Lung (tissue), 12 donors: Measurements from ENCODE around the gene SNED1. TPM values are rescaled to one million over a fixed set of nuclear protein-coding genes. Genes with fewer than 3 reads are reported as not detected.

Experiments used
- ATAC-seq: fragments of 200-7000 bp; cut with Tn5 transposase; one replicate; pipeline ENCODE4 v1.9.1; 2020; ENCODE audit warnings: moderate number of reproducible peaks; ENCODE audit not compliant: insufficient read depth, low FRiP score
- DNase-seq, 3 donors: peaks; one replicate each; pipeline ENCODE4 v3.0.0-alpha.2; 2013 to 2017
- H3K27ac ChIP-seq, 2 donors: one replicate each; pipeline ENCODE4 v1.5.1; 2013; ENCODE audit warnings: mild to moderate bottlenecking in 2 of 2, moderate library complexity in 2 of 2, control low read depth in 1 of 2, inconsistent platforms in 1 of 2, low read depth in 1 of 2, low read length in 1 of 2
- H3K27me3 ChIP-seq, 3 donors: one replicate each; pipeline ENCODE4 v1.5.1; 2013; ENCODE audit warnings: low read length in 2 of 3; ENCODE audit not compliant: control insufficient read depth in 3 of 3, insufficient read depth in 3 of 3
- H3K36me3 ChIP-seq, 4 donors: one replicate each; pipeline ENCODE4 v1.5.1; 2013; ENCODE audit warnings: low read length in 4 of 4, mild to moderate bottlenecking in 1 of 4, moderate library complexity in 1 of 4; ENCODE audit not compliant: control insufficient read depth in 4 of 4, insufficient read depth in 4 of 4
- H3K4me1 ChIP-seq, 5 donors: one replicate each; pipeline ENCODE4 v1.5.1; 2013; ENCODE audit warnings: low read length in 5 of 5, mild to moderate bottlenecking in 2 of 5, moderate library complexity in 1 of 5; ENCODE audit not compliant: control insufficient read depth in 5 of 5, insufficient read depth in 5 of 5
- H3K4me3 ChIP-seq: one replicate; pipeline ENCODE4 v1.5.1; 2013; ENCODE audit warnings: mild to moderate bottlenecking, control low read depth, moderate library complexity
- H3K9ac ChIP-seq, 2 donors: one replicate each; pipeline ENCODE4 v1.5.1; 2013; ENCODE audit warnings: low read length in 2 of 2, control low read depth in 1 of 2; ENCODE audit not compliant: insufficient read depth in 1 of 2
- H3K9me3 ChIP-seq, 4 donors: one replicate each; pipeline ENCODE4 v1.5.1; 2013; ENCODE audit warnings: low read length in 3 of 4, mild to moderate bottlenecking in 1 of 4, moderate library complexity in 1 of 4; ENCODE audit not compliant: control insufficient read depth in 4 of 4, insufficient read depth in 3 of 4
- CTCF ChIP-seq: IDR thresholded peaks from 2 replicates; pipeline ENCODE4 v1.5.1; 2012; ENCODE audit warnings: mild to moderate bottlenecking; ENCODE audit errors: control extremely low read depth, extremely low read depth
- WGBS, 2 donors: extraction: QIAGEN DNeasy Blood & Tissue Kit; methylation state at CpG; one replicate each; pipeline ENCODE4 v1.1.7; 2013; 5-methylcytosine and 5-hydroxymethylcytosine counted together
- polyA plus RNA-seq, 2 donors: library from polyadenylated mRNA; stranded (reverse); fragments of 200-250 nt; gene quantifications; one replicate each; pipeline ENCODE4 v1.2.1, GENCODE V29; 2013
- total RNA-seq, 2 donors: library from RNA; depleted of rRNA in 1 of 2; stranded (reverse); fragments of >200 nt in 1 of 2; gene quantifications; one replicate each; pipeline ENCODE4 v1.2.1, GENCODE V29; 2014 to 2021
- donor health status: control.
- donor health status: control.
- donor health status: Bipolar disorder and iron deficiency.
- donor health status: healthy.
- donor health status: DM: yes; HTN: yes; CAD: no.

SNED1 gene
- total and polyA plus RNA-seq, 4 donors = 5.9 to 74.6 (median 34.7) TPM

GRCh38 chr2:241072553-241073165 is 74.2 kb downstream of the SNED1 start:
- H3K9me3 ChIP-seq = no peaks in the 10 kb centered on the region
- 84 to 87% methylated on average over 14 of the region's 14 CpGs for WGBS, 2 donors
- H3K27ac ChIP-seq = no peak overlapping the region
- DNase-seq = no peak
- peaks cover 6 to 69% (median 48%) of the 10 kb centered on the region in 4 donors for H3K36me3 ChIP-seq
- H3K4me1 ChIP-seq = no peaks in the 10 kb centered on the region
- TF ChIP-seq CTCF = no peak
- H3K4me3 ChIP-seq = no peak overlapping the region
- ATAC-seq = no peak
- H3K9ac ChIP-seq = no peak overlapping the region
- no peaks in the 10 kb centered on the region for H3K27me3 ChIP-seq

- no peak for DNase-seq
Observed at GRCh38 chr2:241073166-241074064, 75.0 kb downstream of the SNED1 start.

GRCh38 chr2:241074065-241074818 is 75.8 kb downstream of the SNED1 start:
- ATAC-seq = no peak
- H3K4me1 ChIP-seq = no peaks in the 10 kb centered on the region
- H3K27me3 ChIP-seq = no peaks in the 10 kb centered on the region
- no peak for DNase-seq
- H3K27ac ChIP-seq = no peak overlapping the region
- no peak for TF ChIP-seq CTCF
- peaks cover 6 to 61% (median 41%) of the 10 kb centered on the region in 4 donors for H3K36me3 ChIP-seq
- no peak overlapping the region for H3K9ac ChIP-seq
- H3K9me3 ChIP-seq = no peaks in the 10 kb centered on the region
- H3K4me3 ChIP-seq = no peak overlapping the region
- whole genome bisulfite sequencing, 2 donors = 79 to 89% methylated on average over 16 of the region's 16 CpGs

More at GRCh38 chr2:241073166-241074064, 75.0 kb downstream of the SNED1 start:
- Histone ChIP-seq H3K36me3 (peaks cover 6 to 69% (median 46%) of the 10 kb centered on the region in 4 donors), H3K4me3 (no peak overlapping the region), H3K9me3 (no peaks in the 10 kb centered on the region), H3K27ac (no peak overlapping the region), H3K9ac (no peak overlapping the region), H3K4me1 (no peaks in the 10 kb centered on the region), H3K27me3 (no peaks in the 10 kb centered on the region)
- no peak for ATAC-seq
- WGBS, 2 donors = 85 to 86% methylated on average over 25 of the region's 25 CpGs
- TF ChIP-seq CTCF = no peak
